ENCODE data around the gene ICE2.

Gene ICE2

DNA sequence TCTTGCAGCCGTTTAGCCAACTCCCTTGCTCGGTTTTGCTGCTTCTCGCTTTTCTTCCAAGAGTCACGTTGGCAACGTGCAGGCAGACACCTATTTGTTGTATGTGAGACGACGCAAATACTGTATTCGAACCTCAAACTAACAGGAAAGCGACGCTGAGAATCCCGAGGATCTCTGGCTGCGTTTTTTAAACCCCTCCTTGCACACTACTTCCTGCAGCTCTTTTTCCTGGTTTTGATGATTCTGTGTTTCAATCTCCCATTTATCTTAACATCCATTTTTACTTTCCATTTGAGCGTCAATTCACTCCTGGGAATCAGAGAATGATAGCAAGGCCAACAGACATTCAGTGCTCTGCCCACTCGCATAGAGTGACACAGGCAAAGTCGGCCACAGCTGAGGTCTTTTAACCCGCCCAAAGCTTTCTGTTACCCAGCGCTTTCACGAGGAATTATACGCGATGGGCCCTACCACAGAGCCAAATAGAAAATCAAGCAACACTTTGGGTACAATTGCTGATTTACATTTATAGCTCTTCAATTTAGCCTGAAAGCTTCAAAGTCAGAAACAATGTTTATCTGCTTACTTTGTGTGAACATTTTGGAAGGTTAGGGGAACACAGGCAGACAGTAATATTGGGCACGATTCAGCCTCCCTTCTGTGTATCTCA, 79.6 kb downstream of the ICE2 start:
- TF ChIP-seq CTCF (IDR thresholded peaks at IDR 0.05; ENCODE audit: control insufficient read depth, insufficient read depth, low read depth, low read length, missing control alignments), result no peak
- peak overlapping the region; percentile 3; the same call in 1 of the 2 replicates for H3K4me3 ChIP-seq (ENCODE audit: control insufficient read depth, low read depth, low read length)
- no peak for DNase-seq (ENCODE audit: low read depth)

DNA sequence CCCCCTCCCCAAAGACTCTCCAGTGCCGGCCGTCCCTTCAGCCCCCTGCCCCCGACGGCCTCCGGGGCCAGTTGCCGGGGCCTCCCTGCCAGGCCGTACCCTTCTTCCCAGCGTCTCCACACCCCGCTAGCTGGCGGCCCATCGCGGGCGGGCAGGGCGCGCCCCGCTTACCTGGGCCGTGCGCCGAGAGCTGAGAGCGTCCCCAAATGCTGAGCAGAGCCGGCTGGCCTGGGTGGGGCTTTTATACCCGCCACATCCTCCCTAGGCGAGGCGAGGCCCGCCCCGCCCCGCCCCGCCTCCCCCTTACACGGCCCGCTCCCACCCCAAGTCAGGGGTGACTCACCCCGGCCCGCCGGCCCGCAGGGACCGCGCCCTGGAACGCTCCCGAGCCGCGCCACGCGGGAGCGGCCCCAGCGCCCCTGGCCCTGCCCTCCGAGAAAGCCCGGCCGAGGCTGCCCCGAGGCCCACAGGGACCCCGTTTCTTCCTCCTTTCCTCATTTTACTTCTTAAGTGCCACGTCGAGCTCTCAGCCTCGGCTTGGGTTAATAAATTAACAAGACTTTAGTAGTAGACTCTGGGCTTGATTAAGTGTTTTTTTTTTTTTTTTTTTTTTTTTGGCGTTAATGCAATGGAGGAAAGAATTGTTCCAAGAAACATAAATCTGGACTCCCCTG, 81.0 kb downstream of the ICE2 start, which contains the start of gene ANXA2:
ANXA2 (minus strand) TSS at position 215 of the 674 bp plus-strand sequence. CDS start 11,911 bp downstream, outside the sequence.
- TF ChIP-seq CTCF (IDR thresholded peaks at IDR 0.05; ENCODE audit: control insufficient read depth, insufficient read depth, low read depth, low read length, missing control alignments), result no peak
- H3K4me3 ChIP-seq (ENCODE audit: control insufficient read depth, low read depth, low read length), result peak within 1 kb of the TSS; percentile 90
- DNase-seq (ENCODE audit: low read depth), result no peak

- DNase-seq (ENCODE audit: low read depth), result no peak
- no peak for TF ChIP-seq CTCF (IDR thresholded peaks at IDR 0.05; ENCODE audit: control insufficient read depth, insufficient read depth, low read depth, low read length, missing control alignments)
- peak overlapping the region; percentile 90 for H3K4me3 ChIP-seq (ENCODE audit: control insufficient read depth, low read depth, low read length)
Observed at GRCh38 chr15:60396958-60397771, 81.8 kb downstream of the ICE2 start.

GRCh38 chr15:60396560-60396957, 82.4 kb downstream of the ICE2 start:
- no peak for DNase-seq (ENCODE audit: low read depth)
- TF ChIP-seq CTCF (IDR thresholded peaks at IDR 0.05; ENCODE audit: control insufficient read depth, insufficient read depth, low read depth, low read length, missing control alignments), result no peak
- H3K4me3 ChIP-seq (ENCODE audit: control insufficient read depth, low read depth, low read length), result peak overlapping the region; percentile 90

DNA sequence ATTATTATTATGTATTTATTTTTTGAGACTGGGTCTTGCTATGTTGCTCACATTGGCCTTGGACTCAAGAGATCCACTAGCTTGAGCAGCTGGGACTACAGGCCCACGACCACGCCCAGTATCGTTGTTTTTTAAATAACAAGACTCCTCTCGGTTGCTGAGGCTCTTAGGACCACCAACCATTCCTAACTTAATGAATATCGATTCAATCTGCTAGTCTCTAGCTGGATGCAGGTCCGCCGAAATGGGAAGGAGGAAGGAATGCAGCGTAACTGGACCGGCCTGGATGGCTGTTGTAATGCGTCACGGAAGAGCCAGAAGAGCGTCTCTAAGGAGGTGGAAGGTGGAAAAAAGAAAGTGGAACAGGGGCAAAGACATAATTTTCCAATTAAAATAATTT, 82.8 kb downstream of the ICE2 start:
- H3K4me3 ChIP-seq (ENCODE audit: control insufficient read depth, low read depth, low read length), result peak overlapping the region; percentile 90
- DNase-seq (ENCODE audit: low read depth), result no peak
- no peak for TF ChIP-seq CTCF (IDR thresholded peaks at IDR 0.05; ENCODE audit: control insufficient read depth, insufficient read depth, low read depth, low read length, missing control alignments)

DNA sequence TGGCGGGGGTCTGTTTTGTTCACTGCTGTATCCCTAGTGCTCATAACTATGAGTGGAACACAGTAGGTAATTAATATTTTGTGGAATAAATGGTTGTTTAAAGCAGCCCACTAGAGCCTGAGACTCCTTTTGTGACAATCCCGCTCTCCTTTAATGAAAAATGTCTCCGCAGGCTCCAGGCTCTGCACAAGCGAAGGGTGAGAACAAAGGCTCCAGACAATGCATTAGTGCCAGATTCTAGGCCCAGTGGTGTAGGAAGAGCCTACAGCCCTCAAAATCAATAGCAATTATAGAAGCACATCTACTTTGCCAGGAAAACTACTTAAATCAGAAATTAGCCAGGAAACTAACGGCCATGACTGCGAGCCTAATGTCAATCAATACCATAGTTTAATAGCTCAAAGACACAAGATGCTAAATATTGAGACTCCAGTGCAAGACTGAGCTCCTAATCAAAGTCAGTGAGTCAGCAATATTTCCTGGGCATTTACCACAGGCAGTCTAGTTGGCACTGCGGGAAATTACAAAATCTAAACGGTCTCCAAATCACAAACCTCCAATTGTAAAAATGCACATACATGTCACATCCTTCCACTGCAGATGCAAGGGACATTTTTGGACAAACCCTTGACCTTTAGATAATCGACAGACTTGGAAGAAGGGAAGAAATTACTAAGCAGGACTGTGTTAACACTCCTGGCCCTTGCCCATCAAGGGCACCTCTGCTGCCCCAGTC, 83.5 kb downstream of the ICE2 start:
- TF ChIP-seq CTCF (IDR thresholded peaks at IDR 0.05; ENCODE audit: control insufficient read depth, insufficient read depth, low read depth, low read length, missing control alignments), result no peak
- peak overlapping the region; percentile 90 for H3K4me3 ChIP-seq (ENCODE audit: control insufficient read depth, low read depth, low read length)
- DNase-seq (ENCODE audit: low read depth), result no peak
